HG02870 (cell line): ENCODE measurements around the gene ADCYAP1R1.

ENCODE experiments used
- ATAC-seq: cut with Tn5 transposase; IDR thresholded peaks from one replicate; pipeline ENCODE4 v1.9.1; 2021; ENCODE audit warnings: mild to moderate bottlenecking, moderate library complexity; ENCODE audit not compliant: unreplicated experiment

ADCYAP1R1 gene

DNA sequence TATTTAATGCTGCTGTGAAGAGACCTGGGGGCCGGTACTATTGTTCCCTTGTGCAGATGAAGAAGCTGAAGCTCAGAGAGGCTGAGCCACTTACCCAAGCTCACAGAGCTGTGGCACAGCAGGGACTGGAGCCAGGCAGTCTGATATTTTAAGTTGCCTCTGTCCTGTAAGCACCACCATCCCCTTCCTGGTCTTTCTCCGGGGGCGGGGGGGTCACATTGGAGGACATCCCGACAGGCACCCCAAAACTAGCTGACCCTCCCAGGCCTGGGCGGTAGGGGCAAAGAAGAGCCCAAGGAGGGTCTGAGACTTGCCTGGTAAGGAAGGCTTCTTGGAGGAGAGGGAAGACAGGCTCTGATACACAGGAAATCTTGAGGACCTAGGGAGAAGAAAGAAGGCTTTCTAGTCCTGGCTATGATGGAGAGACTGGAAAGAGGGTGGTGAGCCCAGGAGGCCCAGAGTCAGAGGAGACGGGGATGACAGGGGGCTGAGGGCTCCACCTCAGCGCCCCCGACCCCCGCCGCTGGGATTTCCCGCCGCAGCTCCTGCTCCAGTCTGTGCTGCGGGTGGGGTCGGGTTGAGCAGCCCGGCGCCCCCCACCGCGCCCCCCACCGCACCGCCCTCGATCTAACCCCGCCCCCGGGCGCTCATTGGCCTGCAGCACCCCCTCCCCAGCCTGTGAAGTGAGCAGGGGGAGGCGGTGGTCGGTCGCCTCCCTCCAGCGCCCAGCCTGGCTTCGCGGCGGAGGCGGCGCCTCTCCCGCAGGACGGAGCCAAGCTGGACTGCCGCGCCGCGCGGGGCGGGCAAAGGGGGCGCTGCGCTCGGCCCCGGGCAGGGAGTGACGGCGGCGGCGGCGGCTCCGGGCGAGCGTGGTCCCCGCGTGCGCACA, at the start of gene ADCYAP1R1:
TSS of gene ADCYAP1R1 (plus strand) at position 711 of the 889 bp plus-strand sequence. CDS start 10,957 bp downstream, outside the sequence.
- no peak for ATAC-seq

DNA sequence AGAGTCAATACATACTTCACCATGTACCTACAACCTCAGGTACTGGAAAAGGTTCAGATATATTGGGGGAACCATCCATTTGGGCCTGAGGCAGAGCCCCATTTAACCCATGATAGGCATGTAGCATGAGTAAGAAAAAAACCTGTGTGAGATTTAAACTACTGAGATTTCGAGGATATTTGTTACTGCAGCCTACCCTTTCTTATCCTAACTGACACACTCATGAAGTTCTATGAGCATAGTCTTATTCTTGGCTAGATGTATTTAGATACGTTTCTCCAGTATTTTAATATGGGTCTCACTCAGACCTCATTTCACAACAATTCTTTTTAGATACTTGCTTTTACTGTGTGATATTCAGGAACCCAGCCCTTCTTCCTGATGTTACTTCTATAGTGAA, 49.0 kb upstream of the ADCYAP1R1 start:
- no peak for ATAC-seq

- no peak for ATAC-seq
Measured at GRCh38 chr7:31003721-31004120, 48.4 kb upstream of the ADCYAP1R1 start.

DNA sequence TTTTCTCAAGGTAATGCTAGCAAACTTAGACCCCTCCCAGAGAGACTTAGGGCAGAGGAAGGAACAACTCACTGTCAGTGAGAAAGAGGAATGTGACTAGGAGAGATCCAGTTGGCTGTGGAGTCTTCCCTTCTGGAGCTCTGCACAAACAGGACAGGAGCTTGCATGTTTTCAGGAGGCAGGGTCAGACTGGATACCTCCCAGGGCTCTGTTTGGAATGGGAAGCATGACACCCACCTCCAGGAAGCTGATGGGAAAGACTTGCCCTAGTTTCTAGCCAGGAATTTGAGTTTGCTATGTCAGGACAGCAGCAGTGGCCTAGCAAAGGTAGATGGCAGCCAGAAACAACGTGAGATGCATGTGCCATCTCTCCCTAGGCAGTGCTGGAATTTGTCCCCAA, 47.7 kb upstream of the ADCYAP1R1 start:
- no peak for ATAC-seq

GRCh38 chr7:31006857-31007256, 45.3 kb upstream of the ADCYAP1R1 start:
- no peak for ATAC-seq

GRCh38 chr7:31007634-31008033, 44.5 kb upstream of the ADCYAP1R1 start:
- no peak for ATAC-seq

DNA sequence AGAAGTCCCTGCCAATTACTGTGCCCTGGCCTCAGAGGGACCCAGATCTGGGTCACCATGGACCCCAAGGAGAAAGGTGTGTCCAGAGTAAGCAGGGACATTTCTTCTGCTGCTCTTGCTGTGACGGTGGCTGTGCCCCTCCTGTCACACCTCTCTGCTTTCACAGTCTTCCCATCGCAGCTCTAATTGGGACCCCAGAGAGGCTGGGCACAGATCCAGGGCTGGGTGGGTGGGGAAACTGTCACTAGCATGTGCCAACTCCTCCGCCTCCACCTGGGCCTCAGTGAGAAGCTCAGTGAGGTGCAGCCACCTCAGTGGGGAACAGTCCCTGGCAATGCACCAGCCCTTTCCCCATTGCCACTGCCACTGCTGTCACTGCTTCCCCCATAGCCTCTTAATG, 37.3 kb upstream of the ADCYAP1R1 start:
- ATAC-seq: no peak

GRCh38 chr7:31017032-31017675, 35.0 kb upstream of the ADCYAP1R1 start:
- ATAC-seq: no peak

GRCh38 chr7:31017721-31018120, 34.4 kb upstream of the ADCYAP1R1 start:
- no peak for ATAC-seq

GRCh38 chr7:31019509-31019908, 32.6 kb upstream of the ADCYAP1R1 start:
- no peak for ATAC-seq

DNA sequence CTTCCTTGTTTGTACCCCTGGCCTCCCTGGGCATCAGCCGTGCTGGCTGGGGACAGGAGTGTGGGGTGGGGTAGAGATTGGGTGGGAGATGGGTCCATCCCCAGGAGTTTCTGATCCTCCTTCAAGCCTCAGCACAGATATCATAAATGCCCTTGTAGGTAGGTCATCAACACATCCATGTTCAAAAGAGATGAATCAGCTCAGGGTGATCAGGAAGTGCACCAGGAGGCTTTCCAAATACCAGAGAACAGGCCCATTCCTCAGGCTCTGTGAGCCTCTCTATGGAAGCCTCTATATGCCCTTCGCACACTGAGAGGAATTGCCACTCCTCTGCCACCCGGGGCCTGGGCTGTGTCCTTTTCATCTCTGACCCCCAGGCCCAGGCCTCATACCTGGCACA, 31.9 kb upstream of the ADCYAP1R1 start:
- no peak for ATAC-seq

- ATAC-seq: no peak
Measured at GRCh38 chr7:31020652-31021051, 31.5 kb upstream of the ADCYAP1R1 start.

GRCh38 chr7:31022117-31022516, 30.0 kb upstream of the ADCYAP1R1 start:
- ATAC-seq: no peak

DNA sequence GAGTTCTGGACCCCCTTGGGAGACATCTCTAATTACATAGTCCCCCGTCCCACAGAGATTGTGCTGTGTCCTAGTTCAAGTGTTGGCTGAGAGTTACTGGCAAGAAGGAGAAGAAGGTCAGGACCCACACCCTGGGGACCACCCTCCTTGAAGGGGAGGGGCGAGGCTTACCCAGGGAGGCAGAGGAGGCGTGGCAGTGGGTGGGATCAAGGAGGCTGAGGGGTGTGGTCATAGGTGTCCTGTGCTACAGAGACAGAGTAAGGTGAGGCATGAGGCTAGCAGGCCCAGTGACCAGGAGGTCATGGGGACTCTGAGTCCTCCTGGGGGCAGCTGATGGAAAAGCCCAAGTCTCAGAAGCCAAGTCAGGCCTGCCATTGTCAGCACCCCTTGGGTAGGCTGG, 29.4 kb upstream of the ADCYAP1R1 start:
- ATAC-seq: no peak

DNA sequence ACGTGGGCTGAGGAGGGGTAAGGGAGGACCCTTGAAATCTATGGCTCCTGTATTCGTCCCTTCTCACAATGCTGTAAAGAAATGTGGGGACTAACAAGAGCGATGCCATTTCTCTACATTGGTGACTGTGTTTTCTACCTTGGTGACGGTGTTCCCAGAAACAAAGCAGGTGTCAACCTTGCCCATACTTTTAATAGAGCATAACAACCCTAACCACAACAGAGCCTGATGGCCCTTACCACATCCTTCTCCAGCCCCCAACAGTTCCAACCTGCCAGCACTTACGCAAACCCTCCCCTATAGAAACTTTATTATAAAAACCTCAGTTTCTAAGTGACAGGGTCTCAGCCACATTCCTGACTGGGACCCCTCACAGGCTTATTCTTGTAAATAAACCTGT, 28.2 kb upstream of the ADCYAP1R1 start:
- ATAC-seq: no peak

DNA sequence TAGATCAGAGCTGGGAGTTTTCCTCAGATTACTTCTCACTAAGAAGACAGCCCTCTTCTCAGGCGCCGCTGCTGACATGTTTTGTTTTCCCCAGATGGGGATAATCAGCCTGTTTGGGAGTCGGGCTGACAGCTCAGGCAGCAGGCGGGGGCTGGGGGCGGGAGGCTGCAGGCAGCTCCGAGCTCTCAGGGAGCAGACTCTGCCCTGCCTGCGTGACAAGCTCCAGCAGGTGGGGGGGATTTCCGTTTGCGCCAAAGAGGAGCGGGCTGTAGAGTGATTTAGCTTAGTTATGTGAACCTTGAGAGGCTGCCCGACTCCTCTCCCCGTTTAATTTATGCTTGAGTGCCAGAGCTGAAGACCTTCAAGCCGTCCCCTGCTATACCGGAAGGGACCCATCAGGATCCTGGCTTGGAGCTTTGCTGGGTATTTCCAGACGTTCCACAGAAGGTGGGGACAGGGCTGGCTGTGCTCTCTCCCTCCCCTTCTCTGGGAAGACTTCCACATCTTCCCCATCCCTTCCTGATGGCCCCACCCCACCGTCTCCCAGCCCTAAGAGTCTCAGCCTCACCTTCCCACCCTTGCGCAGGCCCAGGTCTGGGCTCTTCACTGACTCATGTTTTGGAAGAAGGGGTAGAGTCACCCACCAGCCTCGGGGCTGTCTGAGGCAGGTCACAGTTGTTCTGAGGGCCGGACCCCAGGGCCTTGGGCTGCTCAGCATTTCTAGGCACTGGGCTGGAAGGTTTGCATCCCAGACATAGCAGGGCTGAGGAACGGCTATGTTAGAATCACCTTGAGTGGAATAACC, 24.7 kb upstream of the ADCYAP1R1 start:
- ATAC-seq: no peak

- ATAC-seq: no peak
Measured at GRCh38 chr7:31028006-31028405, 24.1 kb upstream of the ADCYAP1R1 start.

GRCh38 chr7:31028417-31028992, 23.6 kb upstream of the ADCYAP1R1 start:
- ATAC-seq: no peak

GRCh38 chr7:31029251-31030042, 22.7 kb upstream of the ADCYAP1R1 start:
- ATAC-seq: no peak

- ATAC-seq: no peak
Measured at GRCh38 chr7:31033674-31034300, 18.3 kb upstream of the ADCYAP1R1 start.
